Caco-2 (cell line): ENCODE data around the gene TXLNB. TPM values are rescaled to one million over a fixed set of nuclear protein-coding genes. Genes with fewer than 3 reads are reported as not detected.

Source experiments
- BruUV-seq: library from RNA; stranded (reverse); fragments of 400-500 nt; replicated peaks from 2 replicates; lab custom pipeline; 2021; lab: Mats Ljungman, UMichigan
- CTCF ChIA-PET: fragments of 300-600 bp; sonication (Branson Sonifier 250); formaldehyde crosslinking; loops from one replicate; lab custom pipeline; 2022; ENCODE audit warnings: antibody characterized with exemption; lab: Charles Lee
- POLR2A ChIA-PET: fragments of 300-600 bp; sonication (Branson Sonifier 250); formaldehyde crosslinking; loops from one replicate; lab custom pipeline; 2022; ENCODE audit warnings: antibody characterized with exemption; lab: Charles Lee
- DNase-seq, 2 experiments: peaks; one replicate each; pipeline versions ENCODE4 v3.0.0 to v3.0.0-alpha.2; 2020 to 2022
- H3K27me3 ChIP-seq: replicated peaks from 2 replicates; pipeline ENCODE4 v1.6.0; 2011; ENCODE audit warnings: low read length; ENCODE audit not compliant: control insufficient read depth, insufficient read depth
- H3K36me3 ChIP-seq: 2 replicates; pipeline ENCODE4 v1.5.1; 2011; ENCODE audit warnings: low read length; ENCODE audit not compliant: control insufficient read depth, insufficient read depth
- H3K4me1 ChIP-seq: fragments of 250-450 bp; sonication (Bioruptor Pico); 2 replicates; pipeline ENCODE4 v1.5.1; 2020; ENCODE audit warnings: mild to moderate bottlenecking
- H3K4me3 ChIP-seq: 2 replicates; pipeline ENCODE4 v1.5.1; 2011; ENCODE audit warnings: low read depth, mild to moderate bottlenecking, control low read depth, low read length
- H3K9me3 ChIP-seq: fragments of 250-450 bp; sonication (Bioruptor Pico); 2 replicates; pipeline ENCODE4 v1.5.1; 2020; ENCODE audit warnings: mild to moderate bottlenecking, moderate library complexity
- H3K27ac Mint-ChIP-seq: one replicate; pipeline ENCODE4 v1.8.0; 2022; ENCODE audit warnings: mixed read lengths; ENCODE audit not compliant: unreplicated experiment
- H3K27me3 Mint-ChIP-seq: one replicate; pipeline ENCODE4 v1.8.0; 2022; ENCODE audit warnings: mixed read lengths; ENCODE audit not compliant: insufficient read depth, unreplicated experiment
- H3K36me3 Mint-ChIP-seq: one replicate; pipeline ENCODE4 v1.8.0; 2022; ENCODE audit warnings: mild to moderate bottlenecking, mixed read lengths; ENCODE audit not compliant: insufficient read depth, unreplicated experiment
- H3K4me1 Mint-ChIP-seq: one replicate; pipeline ENCODE4 v1.8.0; 2022; ENCODE audit warnings: low read depth, mixed read lengths; ENCODE audit not compliant: unreplicated experiment
- H3K4me3 Mint-ChIP-seq: one replicate; pipeline ENCODE4 v1.8.0; 2022; ENCODE audit warnings: mild to moderate bottlenecking, moderate library complexity, mixed read lengths; ENCODE audit not compliant: unreplicated experiment
- H3K9me3 Mint-ChIP-seq: one replicate; pipeline ENCODE4 v1.8.0; 2022; ENCODE audit warnings: mixed read lengths; ENCODE audit not compliant: unreplicated experiment
- CTCF ChIP-seq, 2 experiments: fragments of 200-600 bp in 1 of 2; IDR thresholded peaks; 1 replicate in 1 of 2; 2 replicates in 1 of 2; pipeline versions ENCODE4 v1.5.1 to v1.8.0; 2011 to 2022; ENCODE audit warnings: antibody characterized with exemption in 1 of 2, control low read depth in 1 of 2, inconsistent platforms in 1 of 2, low read depth in 1 of 2, low read length in 1 of 2, mild to moderate bottlenecking in 1 of 2, moderate library complexity in 1 of 2; ENCODE audit not compliant: insufficient read depth in 1 of 2, severe bottlenecking in 1 of 2, unreplicated experiment in 1 of 2
- intact Hi-C: fragments of 100-400 bp; cut with micrococcal nuclease; formaldehyde crosslinking; loops from one replicate; pipeline ENCODE4 v1.10.0; 2022; ENCODE audit not compliant: unreplicated experiment
- total RNA-seq: library from RNA; stranded (reverse); gene quantifications from 2 replicates; pipeline ENCODE4 v1.2.3, GENCODE V29; 2022

TXLNB gene
- total RNA-seq, 1 experiment from 2014 or later, result not detected

DNA sequence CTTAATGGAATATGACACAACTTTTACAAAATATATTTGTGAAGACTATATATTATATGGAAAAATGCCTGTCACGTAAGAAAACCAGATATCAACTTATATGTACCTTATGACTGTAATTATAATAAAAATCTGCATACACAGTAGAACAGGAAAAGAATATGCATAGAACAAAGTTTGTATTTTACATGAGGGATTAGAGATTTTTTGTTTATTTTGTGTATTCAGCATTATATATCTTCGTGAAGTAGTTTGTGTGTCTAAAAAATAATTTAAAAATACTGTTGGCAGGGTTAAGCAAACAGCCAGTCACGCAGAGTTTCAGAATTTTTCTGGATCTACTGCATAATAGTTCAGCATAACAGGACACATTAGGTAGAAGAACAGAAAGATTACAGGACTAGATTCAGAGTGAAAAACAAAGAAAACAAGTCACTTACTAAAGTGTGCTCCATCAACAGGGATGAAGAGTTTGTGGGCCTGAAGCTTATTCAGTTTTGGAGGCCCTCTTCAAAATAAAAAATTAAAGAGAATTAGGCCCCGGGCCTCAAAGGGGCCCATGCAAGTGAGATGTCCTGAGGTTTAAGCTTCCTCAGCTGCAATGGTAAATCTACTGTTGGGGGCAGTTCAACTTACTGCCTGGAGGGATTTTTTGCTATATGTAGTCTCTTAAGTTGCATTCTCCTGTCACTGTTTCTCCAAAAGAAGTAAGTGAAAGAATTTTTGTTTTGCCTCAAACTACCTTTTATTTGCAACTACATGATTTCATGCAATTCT, 16.3 kb downstream of the TXLNB start:
- H3K36me3 Mint-ChIP-seq, result no peaks in the 10 kb centered on the region
- no TSS peak for BruUV-seq
- no peaks in the 10 kb centered on the region for H3K27me3 Mint-ChIP-seq
- H3K27me3 ChIP-seq, result no peaks in the 10 kb centered on the region
- CTCF ChIA-PET, result no interaction called here
- H3K4me3 Mint-ChIP-seq, result no peak overlapping the region
- POLR2A ChIA-PET, result no interaction called here
- intact Hi-C loops, result loop anchor here (2.0 kb wide), 1 partner anchor 25 kb away; no protein-coding TSS in a partner anchor
- peaks cover 9% of the 10 kb centered on the region for H3K4me1 Mint-ChIP-seq
- no peaks in the 10 kb centered on the region for H3K9me3 ChIP-seq
- H3K4me1 ChIP-seq, result peaks cover 18% of the 10 kb centered on the region
- no peaks in the 10 kb centered on the region for H3K36me3 ChIP-seq
- no peak for TF ChIP-seq CTCF (IDR thresholded peaks at IDR 0.05; ENCODE audit: insufficient read depth in 1 of 2, low read depth in 1 of 2, low read length in 1 of 2, severe bottlenecking in 1 of 2, unreplicated experiment in 1 of 2)
- H3K27ac Mint-ChIP-seq, result no peak overlapping the region
- no peak overlapping the region for H3K4me3 ChIP-seq
- no peak for DNase-seq
- no peaks in the 10 kb centered on the region for H3K9me3 Mint-ChIP-seq

GRCh38 chr6:139271056-139271455, 20.7 kb downstream of the TXLNB start:
- Histone ChIP-seq H3K4me1 (no peaks in the 10 kb centered on the region), H3K36me3 (no peaks in the 10 kb centered on the region), H3K27me3 (no peaks in the 10 kb centered on the region), H3K4me3 (no peak overlapping the region), H3K9me3 (no peaks in the 10 kb centered on the region)
- DNase-seq, result no peak
- H3K27me3 Mint-ChIP-seq, result no peaks in the 10 kb centered on the region
- no peaks in the 10 kb centered on the region for H3K4me1 Mint-ChIP-seq
- TF ChIP-seq CTCF (IDR thresholded peaks at IDR 0.05; ENCODE audit: insufficient read depth in 1 of 2, low read depth in 1 of 2, low read length in 1 of 2, severe bottlenecking in 1 of 2, unreplicated experiment in 1 of 2), result no peak
- H3K27ac Mint-ChIP-seq, result no peak overlapping the region
- no peaks in the 10 kb centered on the region for H3K36me3 Mint-ChIP-seq
- intact Hi-C loops, result no loop called here
- BruUV-seq, result no TSS peak
- no peak overlapping the region for H3K4me3 Mint-ChIP-seq
- no peaks in the 10 kb centered on the region for H3K9me3 Mint-ChIP-seq
- POLR2A ChIA-PET, result no interaction called here
- CTCF ChIA-PET, result no interaction called here

DNA sequence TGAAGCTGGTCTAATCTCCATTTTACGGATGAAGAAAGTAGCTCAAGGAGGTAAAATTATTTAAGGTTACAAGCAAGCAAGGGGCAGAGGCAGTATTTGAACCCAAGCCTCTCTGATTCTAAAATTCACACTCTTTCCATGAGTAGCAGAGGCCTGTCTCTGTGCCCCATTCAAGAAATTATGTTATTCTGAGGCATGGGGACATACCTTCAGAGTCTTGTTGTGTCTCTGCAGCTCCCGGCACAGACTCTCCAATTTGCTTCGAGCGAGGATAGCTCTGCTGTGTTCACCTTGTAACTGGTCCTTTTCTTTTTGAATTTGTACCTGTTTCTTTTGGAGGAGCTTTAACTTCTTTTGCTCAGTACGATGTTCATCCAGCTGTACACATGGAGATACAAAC, 21.5 kb downstream of the TXLNB start:
- Mint-ChIP-seq H3K4me3 (no peak overlapping the region), H3K27me3 (no peaks in the 10 kb centered on the region), H3K4me1 (no peaks in the 10 kb centered on the region), H3K36me3 (no peaks in the 10 kb centered on the region), H3K27ac (no peak overlapping the region), H3K9me3 (no peaks in the 10 kb centered on the region)
- intact Hi-C loops, result no loop called here
- no TSS peak for BruUV-seq
- no peaks in the 10 kb centered on the region for H3K9me3 ChIP-seq
- H3K27me3 ChIP-seq, result no peaks in the 10 kb centered on the region
- TF ChIP-seq CTCF (IDR thresholded peaks at IDR 0.05; ENCODE audit: insufficient read depth in 1 of 2, low read depth in 1 of 2, low read length in 1 of 2, severe bottlenecking in 1 of 2, unreplicated experiment in 1 of 2), result no peak
- H3K4me3 ChIP-seq, result no peak overlapping the region
- ChIA-PET CTCF (no interaction called here), POLR2A (interaction anchor here (0.6 kb wide), 1 partner anchor 8 kb away, joined by 3 read pairs; no protein-coding TSS in a partner anchor)
- H3K36me3 ChIP-seq, result no peaks in the 10 kb centered on the region
- DNase-seq, result no peak
- no peaks in the 10 kb centered on the region for H3K4me1 ChIP-seq
